Neural progenitor cell (in vitro differentiated cells): ENCODE measurements around the gene APLF. TPM values are rescaled to one million over a fixed set of nuclear protein-coding genes. Genes with fewer than 3 reads are reported as not detected.
"Not testable (repeated sequence)": the region's sequence is repeated elsewhere in the genome, so short reads cannot be mapped to it uniquely, and the experiment has no call there.

ENCODE experiments used
- DNase-seq: peaks from one replicate; pipeline ENCODE4 v3.0.0-alpha.2; 2016; ENCODE audit warnings: low spot score
- H2AFZ ChIP-seq: fragments of 200-600 bp; sonication (generic); replicated peaks from 2 replicates; pipeline ENCODE4 v1.6.1; 2016; ENCODE audit warnings: antibody characterized with exemption
- H3F3A ChIP-seq: fragments of 200-600 bp; sonication (generic); 2 replicates; pipeline ENCODE4 v1.6.1; 2016; ENCODE audit warnings: antibody characterized with exemption, low read depth
- H3K27ac ChIP-seq: fragments of 200-600 bp; sonication (generic); 2 replicates; pipeline ENCODE4 v1.5.1; 2016; ENCODE audit warnings: mild to moderate bottlenecking
- H3K27me3 ChIP-seq: fragments of 200-600 bp; sonication (generic); 2 replicates; pipeline ENCODE4 v1.6.1; 2016; ENCODE audit warnings: mild to moderate bottlenecking, moderate library complexity
- H3K36me3 ChIP-seq: fragments of 200-600 bp; sonication (generic); 2 replicates; pipeline ENCODE4 v1.5.1; 2016
- H3K4me1 ChIP-seq: fragments of 200-600 bp; sonication (generic); 2 replicates; pipeline ENCODE4 v1.6.1; 2016; ENCODE audit warnings: mixed run types
- H3K4me2 ChIP-seq: fragments of 200-600 bp; sonication (generic); 2 replicates; pipeline ENCODE4 v1.6.1; 2016
- H3K4me3 ChIP-seq: fragments of 200-600 bp; sonication (generic); 2 replicates; pipeline ENCODE4 v1.5.1; 2016
- H3K79me2 ChIP-seq: fragments of 200-600 bp; sonication (generic); 2 replicates; pipeline ENCODE4 v1.6.1; 2016; ENCODE audit warnings: low read depth
- H3K9ac ChIP-seq: fragments of 200-600 bp; sonication (generic); 2 replicates; pipeline ENCODE4 v1.6.1; 2016
- H3K9me3 ChIP-seq: fragments of 200-600 bp; sonication (generic); 2 replicates; pipeline ENCODE4 v1.5.1; 2016; ENCODE audit warnings: low read depth
- H4K20me1 ChIP-seq: fragments of 200-600 bp; sonication (generic); 2 replicates; pipeline ENCODE4 v1.6.1; 2016; ENCODE audit warnings: low read depth
- H3K27ac Mint-ChIP-seq: 3 replicates; pipeline ENCODE4 v1.8.0; 2021; ENCODE audit warnings: mixed read lengths
- H3K27me3 Mint-ChIP-seq: 2 replicates; pipeline ENCODE4 v1.8.0; 2022; ENCODE audit warnings: low read depth, mild to moderate bottlenecking, inconsistent platforms, moderate library complexity, mixed read lengths; ENCODE audit not compliant: insufficient read depth
- H3K36me3 Mint-ChIP-seq: 3 replicates; pipeline ENCODE4 v1.8.0; 2021; ENCODE audit warnings: mixed read lengths
- H3K4me1 Mint-ChIP-seq: 3 replicates; pipeline ENCODE4 v1.8.0; 2021; ENCODE audit warnings: mixed read lengths
- H3K4me3 Mint-ChIP-seq: 3 replicates; pipeline ENCODE4 v1.8.0; 2021; ENCODE audit warnings: mild to moderate bottlenecking, moderate library complexity, mixed read lengths
- H3K9me3 Mint-ChIP-seq: 3 replicates; pipeline ENCODE4 v1.8.0; 2020; ENCODE audit warnings: mixed read lengths
- CTCF ChIP-seq: fragments of 200-600 bp; sonication (generic); IDR thresholded peaks from 2 replicates; pipeline ENCODE4 v1.5.1; 2017; ENCODE audit warnings: antibody characterized with exemption, mild to moderate bottlenecking
- EZH2 ChIP-seq: fragments of 200-600 bp; sonication (generic); IDR thresholded peaks from 2 replicates; pipeline ENCODE4 v1.6.1; 2017; ENCODE audit warnings: antibody characterized with exemption, mild to moderate bottlenecking, moderate library complexity
- EZH2phosphoT487 ChIP-seq: fragments of 200-600 bp; sonication (generic); IDR thresholded peaks from 2 replicates; pipeline ENCODE4 v1.6.1; 2017; ENCODE audit warnings: antibody characterized with exemption
- total RNA-seq: library from RNA; depleted of rRNA; stranded (reverse); fragments of >200 nt; gene quantifications from 2 replicates; pipeline ENCODE4 v1.2.3, GENCODE V29; 2015; ENCODE audit warnings: low replicate concordance

Gene APLF
- total RNA-seq, 1 donor from 2014 or later = 16.9 TPM

GRCh38 chr2:68544811-68545210 lies 77.4 kb downstream of the APLF start:
- Mint-ChIP-seq H3K9me3 (no peaks in the 10 kb centered on the region), H3K27me3 (no peaks in the 10 kb centered on the region), H3K36me3 (no peaks in the 10 kb centered on the region), H3K27ac (no peak overlapping the region), H3K4me3 (no peak overlapping the region), H3K4me1 (no peaks in the 10 kb centered on the region)
- H3K4me3 ChIP-seq = no peak overlapping the region
- no peaks in the 10 kb centered on the region for H3K4me1 ChIP-seq
- no peaks in the 10 kb centered on the region for H4K20me1 ChIP-seq
- no peak overlapping the region for H3K4me2 ChIP-seq
- H3K9me3 ChIP-seq = no peaks in the 10 kb centered on the region
- H3K9ac ChIP-seq = no peak overlapping the region
- no peaks in the 10 kb centered on the region for H3K36me3 ChIP-seq
- no peak for DNase-seq
- no peak overlapping the region for H3K27ac ChIP-seq
- no peaks in the 10 kb centered on the region for H3K27me3 ChIP-seq
- no peaks in the 10 kb centered on the region for H3F3A ChIP-seq
- TF ChIP-seq EZH2phosphoT487 = no peak
- TF ChIP-seq CTCF = no peak
- TF ChIP-seq EZH2 = no peak
- H2AFZ ChIP-seq = no peak overlapping the region
- no peaks in the 10 kb centered on the region for H3K79me2 ChIP-seq

- Histone ChIP-seq H3K27ac (no peak overlapping the region), H3K79me2 (no peaks in the 10 kb centered on the region)
- no peaks in the 10 kb centered on the region for H3K27me3 Mint-ChIP-seq
Measured at GRCh38 chr2:68548396-68548795, 81.0 kb downstream of the APLF start.

GRCh38 chr2:68553098-68553497 lies 85.7 kb downstream of the APLF start:
- Histone ChIP-seq H3F3A (no peaks in the 10 kb centered on the region), H3K79me2 (no peaks in the 10 kb centered on the region), H4K20me1 (no peaks in the 10 kb centered on the region), H3K4me3 (no peak overlapping the region), H3K27ac (no peak overlapping the region), H2AFZ (no peak overlapping the region), H3K27me3 (no peaks in the 10 kb centered on the region), H3K4me2 (no peak overlapping the region), H3K4me1 (no peaks in the 10 kb centered on the region), H3K9me3 (no peaks in the 10 kb centered on the region), H3K9ac (no peak overlapping the region), H3K36me3 (no peaks in the 10 kb centered on the region)
- no peak overlapping the region for H3K4me3 Mint-ChIP-seq
- H3K27ac Mint-ChIP-seq = no peak overlapping the region
- no peaks in the 10 kb centered on the region for H3K36me3 Mint-ChIP-seq
- H3K27me3 Mint-ChIP-seq = no peaks in the 10 kb centered on the region
- TF ChIP-seq EZH2phosphoT487 (no peak), EZH2 (no peak), CTCF (no peak)
- no peak for DNase-seq
- no peaks in the 10 kb centered on the region for H3K9me3 Mint-ChIP-seq
- no peaks in the 10 kb centered on the region for H3K4me1 Mint-ChIP-seq

More at GRCh38 chr2:68548396-68548795, 81.0 kb downstream of the APLF start:
- Mint-ChIP-seq H3K36me3 (no peaks in the 10 kb centered on the region), H3K27ac (no peak overlapping the region), H3K4me1 (no peaks in the 10 kb centered on the region), H3K9me3 (no peaks in the 10 kb centered on the region), H3K4me3 (no peak overlapping the region)
- Histone ChIP-seq H3F3A (no peaks in the 10 kb centered on the region), H4K20me1 (no peaks in the 10 kb centered on the region), H3K27me3 (no peaks in the 10 kb centered on the region), H3K9me3 (no peaks in the 10 kb centered on the region), H3K4me3 (no peak overlapping the region), H3K4me2 (no peak overlapping the region), H3K9ac (no peak overlapping the region), H3K4me1 (no peaks in the 10 kb centered on the region), H2AFZ (no peak overlapping the region), H3K36me3 (no peaks in the 10 kb centered on the region)
- no peak for TF ChIP-seq EZH2phosphoT487
- TF ChIP-seq CTCF = no peak
- TF ChIP-seq EZH2 = no peak
- no peak for DNase-seq

- H4K20me1 ChIP-seq, H2AFZ ChIP-seq, H3K4me3 Mint-ChIP-seq, H3K9me3 ChIP-seq, H3K4me1 ChIP-seq, DNase-seq, H3K36me3 Mint-ChIP-seq, H3K27me3 Mint-ChIP-seq, H3K27ac Mint-ChIP-seq, H3K36me3 ChIP-seq, H3K4me3 ChIP-seq, H3K9me3 Mint-ChIP-seq, H3K27me3 ChIP-seq, H3K79me2 ChIP-seq, H3K4me1 Mint-ChIP-seq, H3K4me2 ChIP-seq, H3F3A ChIP-seq, H3K9ac ChIP-seq, H3K27ac ChIP-seq: not testable (repeated sequence)
Measured at GRCh38 chr2:68555425-68556206, 88.2 kb downstream of the APLF start.
